BJ (cell line): ENCODE measurements around the gene CUL4A. TPM values are rescaled to one million over a fixed set of nuclear protein-coding genes. Genes with fewer than 3 reads are reported as not detected.
A peak's percentile ranks its signal among the peaks of the same experiment; 100 is the strongest.

ENCODE experiments used
- CTCF ChIA-PET: fragments of 350-600 bp; formaldehyde crosslinking; extraction: SDS; loops from one replicate; lab custom pipeline; 2021; ENCODE audit warnings: antibody characterized with exemption, inconsistent platforms; lab: Yijun Ruan, JAX
- POLR2A ChIA-PET: fragments of 300-600 bp; sonication (Branson Sonifier 250); formaldehyde crosslinking; extraction: SDS; loops from one replicate; lab custom pipeline; 2021; ENCODE audit warnings: antibody characterized with exemption; lab: Charles Lee
- DNase-seq: peaks from one replicate; pipeline ENCODE4 v3.0.0-alpha.2; 2011; ENCODE audit warnings: low read depth
- H3K27me3 ChIP-seq: 2 replicates; pipeline ENCODE4 v1.6.0; 2011; ENCODE audit warnings: low read length; ENCODE audit not compliant: control insufficient read depth, insufficient read depth
- H3K36me3 ChIP-seq: 2 replicates; pipeline ENCODE4 v1.5.1; 2011; ENCODE audit warnings: low read length; ENCODE audit not compliant: control insufficient read depth, insufficient read depth
- H3K4me3 ChIP-seq: 2 replicates; pipeline ENCODE4 v1.5.1; 2011; ENCODE audit warnings: low read depth, mild to moderate bottlenecking, control low read depth, low read length
- CTCF ChIP-seq: IDR thresholded peaks from 2 replicates; pipeline ENCODE4 v1.5.1; 2011; ENCODE audit warnings: low read depth, mild to moderate bottlenecking, control low read depth, inconsistent platforms, low read length, moderate library complexity; ENCODE audit not compliant: insufficient read depth
- polyA plus RNA-seq: library from polyadenylated mRNA; depleted of rRNA; stranded (reverse); fragments of >200 nt; gene quantifications from 2 replicates; pipeline ENCODE4 v1.2.3, GENCODE V29; 2011

Gene CUL4A
- polyA plus RNA-seq, 1 experiment: 67.1 TPM

DNA sequence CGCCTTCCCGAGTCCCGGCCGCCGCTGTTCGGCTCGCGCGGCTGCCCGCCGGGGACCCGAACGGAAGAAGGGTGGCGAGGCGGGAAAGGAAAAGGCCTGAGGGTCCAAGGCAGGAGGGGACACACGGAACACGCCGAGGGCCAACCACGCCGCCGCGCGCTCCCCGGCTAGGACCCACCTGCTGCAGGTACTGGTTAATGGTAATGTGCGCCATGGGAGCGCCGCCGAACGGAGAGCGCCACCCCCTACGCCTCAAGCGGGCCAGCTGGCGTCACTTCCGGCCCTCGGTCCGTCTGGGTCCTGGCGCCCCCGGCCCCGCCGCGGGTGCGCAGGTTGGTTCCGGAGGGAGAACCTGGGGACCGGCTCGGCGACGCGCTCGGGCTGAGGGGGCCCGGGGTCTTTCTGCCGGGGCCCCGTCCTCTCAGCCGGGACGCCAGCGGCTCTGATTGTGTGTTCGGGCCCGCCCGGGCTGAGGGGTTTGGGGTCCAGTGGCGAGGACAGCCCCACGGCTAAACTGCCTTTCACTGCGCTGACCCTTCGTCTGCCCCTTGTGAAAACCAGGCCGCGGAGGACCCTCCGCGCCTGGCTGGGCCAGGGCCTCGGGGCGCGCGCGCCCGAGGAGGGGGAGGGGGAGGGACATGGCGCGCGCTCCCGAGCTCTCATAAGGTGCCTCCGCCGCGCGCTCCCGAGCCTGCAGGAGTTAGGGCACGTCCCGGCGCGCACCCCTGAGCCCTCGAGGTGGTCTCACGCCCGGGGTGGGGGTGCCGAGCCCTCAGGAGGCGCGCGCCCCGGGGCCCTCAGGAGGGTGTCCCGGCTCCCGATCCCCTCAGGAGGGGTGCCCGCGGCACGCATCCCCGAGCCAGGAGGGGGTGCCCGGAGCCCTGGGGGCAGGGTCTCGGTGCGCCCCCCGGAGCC, 735 bp upstream of the CUL4A start, which contains the start of gene PCID2:
Gene PCID2 (minus strand): TSS at position 249 of the 915 bp plus-strand sequence. CDS start 35 bp downstream, at position 214.
- Histone ChIP-seq H3K27me3 (no peaks in the 10 kb centered on the region), H3K4me3 (peak within 1 kb of the TSS; percentile 77), H3K36me3 (0 out of 2 replicates have a peak, but pooled peaks cover 2% of the 10 kb centered on the region)
- no peak for DNase-seq
- CTCF ChIA-PET: interaction anchor here (1.1 kb wide), 1 partner anchor 58 kb away, joined by 3 read pairs; no protein-coding TSS in a partner anchor
- POLR2A ChIA-PET: interaction anchor here (0.6 to 0.8 kb wide), 2 partner anchors 49 to 130 kb away, joined by 6 to 14 read pairs; no protein-coding TSS in a partner anchor
- no peak for TF ChIP-seq CTCF

- DNase-seq: no peak
- no peak for TF ChIP-seq CTCF
- H3K36me3 ChIP-seq: 0 out of 2 replicates have a peak, but pooled peaks cover 3% of the 10 kb centered on the region
- ChIA-PET CTCF (interaction anchor here (0.8 to 1.1 kb wide), 3 partner anchors 9 to 175 kb away, joined by 3 to 4 read pairs (median 3); no protein-coding TSS in a partner anchor), POLR2A (interaction anchor here (0.5 kb wide), 1 partner anchor 81 kb away, joined by 3 read pairs; no protein-coding TSS in a partner anchor)
- peak overlapping the region; percentile 77 for H3K4me3 ChIP-seq
- H3K27me3 ChIP-seq: no peaks in the 10 kb centered on the region
Measured at GRCh38 chr13:113209759-113210421, 477 bp downstream of the CUL4A start.

GRCh38 chr13:113210833-113211232, 1.4 kb downstream of the CUL4A start:
- CTCF ChIA-PET: no interaction called here
- no peak for DNase-seq
- POLR2A ChIA-PET: no interaction called here
- Histone ChIP-seq H3K4me3 (0 out of 2 replicates have a peak overlapping the region, but pooled peaks have one; percentile 11), H3K36me3 (0 out of 2 replicates have a peak, but pooled peaks cover 3% of the 10 kb centered on the region), H3K27me3 (no peaks in the 10 kb centered on the region)
- no peak for TF ChIP-seq CTCF

DNA sequence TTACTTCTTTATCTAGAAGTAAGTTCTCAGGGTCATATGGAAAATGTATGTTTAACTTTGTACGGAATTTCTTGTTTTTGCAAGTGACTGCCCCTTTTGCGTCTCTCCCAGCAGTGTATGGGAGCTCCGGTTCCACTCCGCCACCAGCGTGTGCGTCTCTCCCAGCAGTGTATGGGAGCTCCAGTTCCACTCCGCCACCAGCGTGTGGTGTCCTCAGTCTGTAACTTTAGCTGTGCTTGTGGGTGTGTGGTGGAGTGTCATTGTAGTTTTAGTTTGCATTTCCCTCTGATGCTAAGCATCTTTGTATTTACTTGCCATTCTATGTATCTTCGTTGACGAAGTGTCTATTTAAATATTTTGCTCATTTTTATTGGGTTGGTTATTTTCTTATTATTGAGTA, 2.4 kb downstream of the CUL4A start:
- CTCF ChIA-PET: interaction anchor here (2.0 kb wide), 1 partner anchor 13 kb away, joined by 5 read pairs; no protein-coding TSS in a partner anchor
- Histone ChIP-seq H3K4me3 (no peak overlapping the region), H3K36me3 (0 out of 2 replicates have a peak, but pooled peaks cover 3% of the 10 kb centered on the region), H3K27me3 (no peaks in the 10 kb centered on the region)
- DNase-seq: no peak
- POLR2A ChIA-PET: no interaction called here
- TF ChIP-seq CTCF: no peak
